HG03571 (cell line): Measurements from ENCODE around the gene ZNF850.
"Not testable (repeated sequence)": the region's sequence is repeated elsewhere in the genome, so short reads cannot be mapped to it uniquely, and the experiment has no call there.

ENCODE experiments used
- ATAC-seq: cut with Tn5 transposase; IDR thresholded peaks from one replicate; pipeline ENCODE4 v1.9.1; 2021; ENCODE audit not compliant: unreplicated experiment

The ZNF850 gene

GRCh38 chr19:36772311-36773222 lies at the start of gene ZNF850:
Gene ZNF850, minus strand, starts transcription at chr19:36772807. Its CDS starts 10,201 bp downstream, at chr19:36762606.
- peak; percentile 80 for ATAC-seq

DNA sequence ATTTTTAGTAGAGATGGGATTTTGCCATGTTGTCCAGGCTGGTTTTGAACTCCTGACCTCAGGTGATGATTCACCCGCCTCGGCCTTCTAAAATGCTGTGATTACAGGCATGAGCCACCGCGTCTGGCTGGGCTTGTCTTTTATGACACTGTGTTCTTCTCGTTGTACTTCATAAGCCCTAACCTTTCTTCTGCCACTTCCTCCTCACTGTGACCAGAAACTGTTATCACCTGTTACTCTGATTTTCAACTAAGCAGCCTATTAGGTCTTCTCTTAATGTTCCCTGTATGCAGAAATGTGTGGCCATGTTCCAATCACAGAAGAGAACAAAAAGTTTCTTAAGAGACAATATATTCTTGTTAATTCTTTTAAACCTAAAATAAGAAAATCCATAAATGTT lies 49.2 kb upstream of the ZNF850 start:
- ATAC-seq: no peak

GRCh38 chr19:36819130-36819630 lies 46.6 kb upstream of the ZNF850 start:
- ATAC-seq: no peak

DNA sequence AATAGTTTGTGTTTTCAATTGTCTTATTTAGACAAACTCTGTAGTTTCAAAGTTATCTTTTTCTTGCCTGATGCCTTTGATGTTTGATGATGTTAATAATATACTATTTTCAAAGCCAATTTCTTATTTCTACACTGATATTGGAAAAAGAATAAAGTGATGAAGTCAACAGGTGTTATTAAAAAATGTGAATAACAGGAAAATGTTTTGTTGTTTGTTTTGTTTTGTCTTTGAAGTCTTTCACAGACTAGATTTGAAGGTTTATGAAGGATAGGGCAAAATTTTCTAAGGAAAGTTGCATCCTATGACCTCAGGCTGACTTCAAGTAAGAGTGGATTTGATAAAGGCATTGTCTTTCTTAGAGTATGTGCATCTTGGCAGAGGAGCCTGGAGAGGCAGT lies 34.4 kb upstream of the ZNF850 start:
- ATAC-seq: no peak

DNA sequence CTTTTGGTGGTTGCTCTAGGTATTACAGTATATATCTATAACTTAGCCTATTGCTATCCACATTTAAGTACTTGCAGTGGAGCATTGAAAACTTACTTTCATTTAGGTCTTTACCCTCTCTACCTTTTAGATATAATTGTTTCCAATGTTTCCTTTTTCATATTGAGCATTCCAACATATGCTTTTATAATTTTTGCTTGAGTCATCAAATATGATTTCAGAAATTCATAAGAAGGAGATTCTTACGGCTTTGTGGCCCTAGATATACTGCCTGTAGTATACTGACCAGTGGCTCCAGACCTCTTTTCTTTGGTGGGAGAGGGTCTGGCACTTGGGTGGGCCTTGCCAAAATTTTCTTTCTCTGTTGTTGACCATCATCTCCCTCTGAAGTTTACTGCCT lies 32.8 kb upstream of the ZNF850 start:
- no peak for ATAC-seq

GRCh38 chr19:36797786-36798108 lies 25.1 kb upstream of the ZNF850 start:
- ATAC-seq: no peak

- ATAC-seq: no peak
These were observed 24.0 kb upstream of the ZNF850 start for GRCh38 chr19:36796714-36796992.

GRCh38 chr19:36791420-36792141 lies 19.0 kb upstream of the ZNF850 start:
- ATAC-seq: not testable (repeated sequence)

DNA sequence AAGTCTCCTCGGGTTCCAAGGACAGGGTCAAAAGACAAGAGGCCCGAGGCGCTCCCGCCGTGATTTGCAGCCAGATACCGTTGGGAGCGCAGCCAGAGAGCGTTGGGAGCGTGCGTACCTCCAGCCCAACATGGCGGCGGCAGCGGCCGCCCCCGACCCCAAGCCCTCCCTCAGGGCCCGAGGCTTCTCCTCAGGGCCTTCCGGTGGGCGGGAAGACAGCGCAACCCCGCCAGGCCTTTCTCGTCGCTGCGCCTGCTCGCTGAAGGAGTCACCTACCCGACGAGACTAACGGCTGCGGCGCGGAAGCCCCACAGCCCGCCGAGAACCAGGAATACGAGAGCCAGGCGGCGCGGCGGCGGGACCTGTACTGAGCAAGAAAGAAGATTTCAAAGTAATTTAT lies 3.2 kb upstream of the ZNF850 start:
- no peak for ATAC-seq

GRCh38 chr19:36773223-36773579 lies 594 bp upstream of the ZNF850 start:
- ATAC-seq: no peak

DNA sequence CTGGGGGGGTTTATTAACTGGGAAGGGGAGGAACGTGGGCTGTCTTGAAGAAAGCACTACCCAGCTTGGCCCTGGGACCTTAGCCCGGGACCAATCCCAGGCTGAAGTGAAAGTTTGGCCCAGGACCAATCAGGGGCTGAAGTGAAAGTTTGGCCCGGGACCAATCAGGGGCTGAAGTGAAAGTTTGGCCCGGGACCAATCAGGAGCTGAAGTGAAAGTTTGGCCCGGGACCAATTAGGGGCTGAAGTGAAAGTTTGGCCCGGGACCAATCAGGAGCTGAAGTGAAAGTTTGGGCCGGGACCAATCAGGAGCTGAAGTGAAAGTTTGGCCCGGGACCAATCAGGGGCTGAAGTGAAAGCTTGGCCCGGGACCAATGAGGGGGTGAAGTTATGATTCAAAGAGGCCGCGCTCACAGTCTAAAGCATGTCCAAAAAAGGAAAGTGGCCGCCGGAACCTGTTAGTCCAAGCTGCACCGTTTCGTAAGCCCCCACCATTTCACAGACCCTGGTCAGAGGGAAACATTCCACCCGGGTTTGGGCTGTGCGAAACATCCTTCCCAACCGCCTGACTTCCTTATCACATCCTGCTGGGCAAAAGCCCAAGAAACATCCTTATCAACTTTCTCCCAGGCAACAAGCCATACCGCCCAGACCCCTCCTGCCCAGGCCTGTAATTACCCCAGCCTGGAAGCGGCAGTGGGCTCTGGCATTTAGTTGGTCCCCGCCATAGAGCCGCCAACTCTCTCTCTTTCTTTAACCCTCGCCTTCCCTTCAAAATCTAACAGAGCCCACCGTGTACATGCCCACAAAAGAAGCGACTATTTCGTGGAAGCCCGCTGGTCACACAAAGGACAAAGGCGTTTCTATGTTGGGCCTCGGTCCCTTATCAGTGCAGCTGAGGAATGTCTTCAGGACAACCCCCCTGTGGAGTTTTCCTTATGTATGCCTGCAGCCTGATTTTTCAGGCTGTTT lies 1.1 kb downstream of the ZNF850 start:
- no peak for ATAC-seq

GRCh38 chr19:36750066-36750691 lies 22.4 kb downstream of the ZNF850 start:
- no peak for ATAC-seq

DNA sequence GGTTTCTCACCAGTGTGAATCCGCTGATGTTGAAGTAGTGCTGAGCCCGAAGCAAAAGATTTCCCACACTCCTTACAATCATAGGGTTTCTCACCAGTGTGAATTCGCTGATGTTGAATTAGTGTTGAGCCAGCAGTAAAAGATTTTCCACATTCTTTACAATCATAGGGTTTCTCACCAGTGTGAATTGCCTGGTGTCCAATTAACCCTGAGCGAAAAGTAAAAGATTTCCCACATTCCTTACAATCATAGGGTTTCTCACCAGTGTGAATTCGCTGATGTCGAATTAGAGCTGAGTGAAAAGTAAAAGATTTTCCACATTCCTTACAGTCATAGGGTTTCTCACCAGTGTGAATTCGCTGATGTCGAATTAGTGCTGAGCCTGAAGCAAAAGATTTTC lies 23.0 kb downstream of the ZNF850 start:
- not testable (repeated sequence) for ATAC-seq

- no peak for ATAC-seq
These were observed 24.0 kb downstream of the ZNF850 start for GRCh38 chr19:36748431-36749275.

DNA sequence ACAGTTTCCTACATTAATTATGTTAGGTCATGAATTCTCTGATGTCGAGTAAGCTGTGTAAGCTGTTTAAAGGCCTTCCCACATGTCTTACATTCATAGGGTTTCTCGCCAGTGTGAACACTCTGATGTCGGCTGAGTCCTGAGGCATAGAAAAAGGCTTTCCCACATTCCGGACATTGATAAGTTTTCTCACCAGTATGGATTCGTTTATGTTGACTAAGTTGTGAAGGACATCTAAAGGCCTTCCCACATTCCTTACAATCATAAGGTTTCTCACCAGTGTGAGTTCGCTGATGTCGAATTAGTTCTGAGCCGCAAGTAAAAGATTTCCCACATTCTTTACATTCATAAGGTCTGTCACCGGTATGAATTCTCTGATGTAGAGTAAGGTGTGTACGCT lies 24.9 kb downstream of the ZNF850 start:
- no peak for ATAC-seq

GRCh38 chr19:36745870-36746269 lies 26.7 kb downstream of the ZNF850 start:
- no peak for ATAC-seq

- not testable (repeated sequence) for ATAC-seq
These were observed 36.4 kb downstream of the ZNF850 start for GRCh38 chr19:36736166-36736565.

- ATAC-seq: no peak
These were observed 52.7 kb downstream of the ZNF850 start for GRCh38 chr19:36719687-36720556.

DNA sequence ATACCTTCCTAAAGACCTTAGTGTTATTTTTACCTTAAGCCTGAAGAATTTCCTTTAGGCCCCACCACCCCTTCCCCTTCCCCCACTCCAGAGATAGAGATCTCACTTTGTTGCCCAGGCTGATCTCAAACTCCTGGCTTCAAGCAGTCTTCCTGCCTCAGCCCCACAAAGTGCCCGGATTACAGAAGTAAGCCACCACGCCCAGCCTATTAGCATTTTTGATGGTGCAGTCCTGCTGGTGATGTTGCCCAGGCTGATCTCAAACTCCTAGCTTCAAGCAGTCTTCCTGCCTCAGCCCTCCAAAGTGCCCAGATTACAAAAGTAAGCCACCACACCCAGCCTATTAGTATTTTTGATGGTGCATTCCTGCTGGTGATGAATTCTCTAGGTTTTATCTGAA lies 63.2 kb downstream of the ZNF850 start:
- no peak for ATAC-seq
